Panc1 (cell line): ENCODE data around the gene TMEM187. TPM values are rescaled to one million over a fixed set of nuclear protein-coding genes. Genes with fewer than 3 reads are reported as not detected.
A peak's percentile ranks its signal among the peaks of the same experiment; 100 is the strongest.

Experiments
- ATAC-seq: fragments of 200-7000 bp; cut with Tn5 transposase; 2 replicates; pipeline ENCODE4 v1.9.1; 2020; ENCODE audit warnings: mild to moderate bottlenecking, moderate library complexity
- BruUV-seq: library from RNA; stranded (reverse); fragments of 400-500 nt; replicated peaks from 2 replicates; lab custom pipeline; 2021; lab: Mats Ljungman, UMichigan
- CTCF ChIA-PET: fragments of 300-600 bp; sonication (Branson Sonifier 250); formaldehyde crosslinking; loops from one replicate; lab custom pipeline; 2022; ENCODE audit warnings: antibody characterized with exemption; lab: Charles Lee
- POLR2A ChIA-PET: fragments of 300-600 bp; sonication (Branson Sonifier 250); formaldehyde crosslinking; loops from one replicate; lab custom pipeline; 2022; ENCODE audit warnings: antibody characterized with exemption; lab: Charles Lee
- DNase-seq: peaks from one replicate; pipeline ENCODE4 v3.0.0-alpha.2; 2010; ENCODE audit warnings: low read depth, low spot score
- H3K27ac ChIP-seq: 2 replicates; pipeline ENCODE4 v1.5.1; 2011; ENCODE audit warnings: mild to moderate bottlenecking, low read length, inconsistent platforms
- H3K27me3 ChIP-seq: fragments of 200-500 bp; sonication (Bioruptor generic); 2 replicates; pipeline ENCODE4 v1.6.0; 2014; ENCODE audit warnings: low read length, inconsistent platforms; ENCODE audit not compliant: control insufficient read depth, insufficient read depth
- H3K36me3 ChIP-seq: fragments of 200-500 bp; sonication (Bioruptor generic); 2 replicates; pipeline ENCODE4 v1.5.1; 2014; ENCODE audit warnings: inconsistent platforms, mild to moderate bottlenecking, low read length, moderate library complexity; ENCODE audit not compliant: control insufficient read depth, insufficient read depth
- H3K4me1 ChIP-seq: 2 replicates; pipeline ENCODE4 v1.5.1; 2011; ENCODE audit warnings: inconsistent platforms, mild to moderate bottlenecking, low read length, moderate library complexity; ENCODE audit not compliant: control insufficient read depth, insufficient read depth
- H3K4me3 ChIP-seq, 2 experiments: 2 replicates each; pipeline ENCODE4 v1.5.1; 2011 to 2012; ENCODE audit warnings: low read depth in 2 of 2, low read length in 2 of 2, mild to moderate bottlenecking in 2 of 2, inconsistent platforms in 1 of 2, moderate library complexity in 1 of 2
- H3K9me3 ChIP-seq: fragments of 200-500 bp; sonication (Bioruptor generic); 2 replicates; pipeline ENCODE4 v1.5.1; 2014; ENCODE audit warnings: low read depth, mild to moderate bottlenecking, inconsistent platforms, low read length, moderate library complexity; ENCODE audit not compliant: control insufficient read depth, insufficient read depth
- POLR2AphosphoS5 ChIP-seq: IDR thresholded peaks from 2 replicates; pipeline ENCODE4 v1.6.1; 2012; ENCODE audit warnings: mild to moderate bottlenecking, low read depth, low read length, moderate library complexity
- SIN3A ChIP-seq: IDR thresholded peaks from 2 replicates; pipeline ENCODE4 v1.6.1; 2012; ENCODE audit warnings: low read depth, mild to moderate bottlenecking, low read length, moderate library complexity, borderline replicate concordance; ENCODE audit not compliant: insufficient read depth
- TCF7L2 ChIP-seq: IDR thresholded peaks from 2 replicates; pipeline ENCODE4 v1.6.1; 2011; ENCODE audit warnings: mild to moderate bottlenecking, low read depth, low read length, inconsistent platforms
- in situ Hi-C: cut with HindIII; loops from 2 replicates; pipeline ENCODE4 v1.10.0; 2016; ENCODE audit warnings: low sequenced_read_pairs, low pct_unique_long_range_greater_than_20kb
- intact Hi-C: fragments of 100-400 bp; cut with micrococcal nuclease; formaldehyde crosslinking; loops from one replicate; pipeline ENCODE4 v1.10.0; 2022; ENCODE audit not compliant: unreplicated experiment
- total RNA-seq: library from RNA; stranded (reverse); gene quantifications from one replicate; pipeline ENCODE4 v1.2.1, GENCODE V29; 2021; ENCODE audit not compliant: unreplicated experiment
- TF ChIP-seq, protein P1 (sequence below), 2 experiments: IDR thresholded peaks; 2 replicates each; pipeline ENCODE4 v1.6.1; 2011 to 2012; ENCODE audit warnings: low read depth in 2 of 2, control low read depth in 1 of 2, low read length in 1 of 2, mild to moderate bottlenecking in 1 of 2, moderate library complexity in 1 of 2; ENCODE audit not compliant: insufficient read depth in 1 of 2
- TF ChIP-seq, protein P2 (sequence below): fragments of 450-650 bp; IDR thresholded peaks from 2 replicates; pipeline ENCODE4 v1.5.1; 2017; ENCODE audit warnings: mild to moderate bottlenecking

The TMEM187 gene
- total RNA-seq, 1 experiment from 2014 or later: 15.7 TPM

DNA sequence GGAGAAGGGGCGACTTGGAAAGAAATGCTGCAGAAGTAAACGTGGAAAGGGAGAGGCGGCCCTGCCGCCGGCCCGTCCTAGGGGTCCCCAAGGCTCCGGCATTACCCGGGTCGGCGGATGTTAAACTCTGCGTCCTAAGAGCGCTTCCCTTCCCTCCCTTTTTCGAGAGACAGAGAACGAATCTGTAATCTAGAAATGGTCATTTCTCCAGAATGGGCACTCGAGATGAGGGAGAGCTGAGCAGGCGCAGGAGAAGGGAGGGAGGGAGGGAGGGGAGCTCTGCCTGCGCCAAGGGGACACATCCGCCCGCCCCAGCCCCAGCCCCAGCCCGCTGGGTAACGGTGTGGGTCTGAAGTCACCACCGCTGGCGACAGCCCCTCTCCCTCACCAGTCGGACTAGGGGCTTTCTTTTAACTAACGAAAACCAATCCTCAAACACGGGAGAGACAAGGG lies 2.6 kb upstream of the TMEM187 start:
- ATAC-seq: no peak
- H3K36me3 ChIP-seq: no peaks in the 10 kb centered on the region; the same call in 1 of the 2 replicates
- H3K4me3 ChIP-seq: peak overlapping the region; percentile 95 to 98
- H3K4me1 ChIP-seq: peaks cover 39% of the 10 kb centered on the region
- DNase-seq: no peak
- no TSS peak for BruUV-seq
- no peak for TF ChIP-seq POLR2AphosphoS5
- TF ChIP-seq, protein P1, sequence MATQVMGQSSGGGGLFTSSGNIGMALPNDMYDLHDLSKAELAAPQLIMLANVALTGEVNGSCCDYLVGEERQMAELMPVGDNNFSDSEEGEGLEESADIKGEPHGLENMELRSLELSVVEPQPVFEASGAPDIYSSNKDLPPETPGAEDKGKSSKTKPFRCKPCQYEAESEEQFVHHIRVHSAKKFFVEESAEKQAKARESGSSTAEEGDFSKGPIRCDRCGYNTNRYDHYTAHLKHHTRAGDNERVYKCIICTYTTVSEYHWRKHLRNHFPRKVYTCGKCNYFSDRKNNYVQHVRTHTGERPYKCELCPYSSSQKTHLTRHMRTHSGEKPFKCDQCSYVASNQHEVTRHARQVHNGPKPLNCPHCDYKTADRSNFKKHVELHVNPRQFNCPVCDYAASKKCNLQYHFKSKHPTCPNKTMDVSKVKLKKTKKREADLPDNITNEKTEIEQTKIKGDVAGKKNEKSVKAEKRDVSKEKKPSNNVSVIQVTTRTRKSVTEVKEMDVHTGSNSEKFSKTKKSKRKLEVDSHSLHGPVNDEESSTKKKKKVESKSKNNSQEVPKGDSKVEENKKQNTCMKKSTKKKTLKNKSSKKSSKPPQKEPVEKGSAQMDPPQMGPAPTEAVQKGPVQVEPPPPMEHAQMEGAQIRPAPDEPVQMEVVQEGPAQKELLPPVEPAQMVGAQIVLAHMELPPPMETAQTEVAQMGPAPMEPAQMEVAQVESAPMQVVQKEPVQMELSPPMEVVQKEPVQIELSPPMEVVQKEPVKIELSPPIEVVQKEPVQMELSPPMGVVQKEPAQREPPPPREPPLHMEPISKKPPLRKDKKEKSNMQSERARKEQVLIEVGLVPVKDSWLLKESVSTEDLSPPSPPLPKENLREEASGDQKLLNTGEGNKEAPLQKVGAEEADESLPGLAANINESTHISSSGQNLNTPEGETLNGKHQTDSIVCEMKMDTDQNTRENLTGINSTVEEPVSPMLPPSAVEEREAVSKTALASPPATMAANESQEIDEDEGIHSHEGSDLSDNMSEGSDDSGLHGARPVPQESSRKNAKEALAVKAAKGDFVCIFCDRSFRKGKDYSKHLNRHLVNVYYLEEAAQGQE (IDR thresholded peaks at IDR 0.05; ENCODE audit: insufficient read depth in 1 of 2, low read depth in 2 of 2, low read length in 1 of 2): no peak
- TF ChIP-seq, protein P2, sequence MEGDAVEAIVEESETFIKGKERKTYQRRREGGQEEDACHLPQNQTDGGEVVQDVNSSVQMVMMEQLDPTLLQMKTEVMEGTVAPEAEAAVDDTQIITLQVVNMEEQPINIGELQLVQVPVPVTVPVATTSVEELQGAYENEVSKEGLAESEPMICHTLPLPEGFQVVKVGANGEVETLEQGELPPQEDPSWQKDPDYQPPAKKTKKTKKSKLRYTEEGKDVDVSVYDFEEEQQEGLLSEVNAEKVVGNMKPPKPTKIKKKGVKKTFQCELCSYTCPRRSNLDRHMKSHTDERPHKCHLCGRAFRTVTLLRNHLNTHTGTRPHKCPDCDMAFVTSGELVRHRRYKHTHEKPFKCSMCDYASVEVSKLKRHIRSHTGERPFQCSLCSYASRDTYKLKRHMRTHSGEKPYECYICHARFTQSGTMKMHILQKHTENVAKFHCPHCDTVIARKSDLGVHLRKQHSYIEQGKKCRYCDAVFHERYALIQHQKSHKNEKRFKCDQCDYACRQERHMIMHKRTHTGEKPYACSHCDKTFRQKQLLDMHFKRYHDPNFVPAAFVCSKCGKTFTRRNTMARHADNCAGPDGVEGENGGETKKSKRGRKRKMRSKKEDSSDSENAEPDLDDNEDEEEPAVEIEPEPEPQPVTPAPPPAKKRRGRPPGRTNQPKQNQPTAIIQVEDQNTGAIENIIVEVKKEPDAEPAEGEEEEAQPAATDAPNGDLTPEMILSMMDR: no peak
- no peak for TF ChIP-seq TCF7L2
- TF ChIP-seq SIN3A: no peak
- H3K27me3 ChIP-seq: no peaks in the 10 kb centered on the region
- intact Hi-C loops: no loop called here
- peak overlapping the region; percentile 90 for H3K27ac ChIP-seq
- POLR2A ChIA-PET: interaction anchor here (0.6 to 0.7 kb wide), 4 partner anchors 20 to 441 kb away, joined by 3 to 5 read pairs (median 4); no protein-coding TSS in a partner anchor
- CTCF ChIA-PET: interaction anchor here (0.5 to 0.7 kb wide), 2 partner anchors 49 to 335 kb away, joined by 3 read pairs; no protein-coding TSS in a partner anchor
- no peaks in the 10 kb centered on the region for H3K9me3 ChIP-seq
- in situ Hi-C loops: no loop called here

DNA sequence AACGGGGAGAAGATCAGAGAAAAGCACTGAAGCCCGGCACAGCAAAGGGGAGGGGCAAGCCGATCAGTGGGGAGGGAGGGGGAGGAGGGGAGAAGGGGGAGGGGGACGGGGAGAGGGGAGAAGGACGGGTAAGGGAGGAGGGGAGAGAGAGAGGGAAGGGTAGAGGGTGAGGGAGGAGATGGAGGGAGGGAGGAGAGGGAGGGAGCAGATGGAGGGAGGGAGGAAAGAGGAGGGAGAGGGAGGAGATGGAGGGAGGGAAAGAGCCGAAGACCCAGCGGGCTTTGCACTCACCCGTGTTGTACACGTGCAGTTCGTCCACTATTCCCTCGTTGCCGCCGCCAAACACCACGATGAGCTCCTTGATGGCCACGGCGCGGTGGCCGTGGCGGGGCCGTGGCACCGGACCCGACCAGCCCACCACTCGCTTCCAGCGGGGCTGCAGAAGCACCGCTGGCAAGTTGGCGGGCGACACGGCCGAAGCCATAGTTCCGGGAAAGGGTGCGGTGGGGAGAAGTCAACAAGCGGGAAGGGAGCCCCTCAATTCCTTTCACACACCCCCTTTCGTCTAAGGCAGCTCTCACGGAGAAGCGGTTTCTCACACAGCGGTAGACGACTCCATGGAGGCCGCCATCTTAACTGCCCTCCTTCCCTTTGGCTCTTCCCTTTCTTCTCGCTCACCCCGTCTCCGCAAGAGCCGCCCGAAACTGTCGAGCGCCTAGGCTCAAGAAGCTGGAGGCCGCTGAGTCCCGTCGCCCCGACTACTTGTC lies 2.0 kb upstream of the TMEM187 start:
- intact Hi-C loops: no loop called here

More for the DNA sequence above, 2.0 kb upstream of the TMEM187 start:
- TF ChIP-seq, protein P2: no peak
- TF ChIP-seq POLR2AphosphoS5: peak; percentile 51
- peak; percentile 34 for TF ChIP-seq TCF7L2
- TF ChIP-seq SIN3A: 0 out of 2 replicates have a peak, but pooled peaks have one; percentile 68
- ATAC-seq (peak; percentile 23), DNase-seq (no peak)
- Histone ChIP-seq H3K4me1 (peaks cover 39% of the 10 kb centered on the region), H3K4me3 (peak overlapping the region; percentile 95 to 98), H3K36me3 (no peaks in the 10 kb centered on the region; the same call in 1 of the 2 replicates), H3K27ac (peak overlapping the region; percentile 99), H3K27me3 (no peaks in the 10 kb centered on the region), H3K9me3 (no peaks in the 10 kb centered on the region)
- TSS peak; percentile 76 for BruUV-seq
- ChIA-PET POLR2A (interaction anchor here (0.6 to 0.7 kb wide), 4 partner anchors 21 to 440 kb away, joined by 3 to 5 read pairs (median 4); no protein-coding TSS in a partner anchor), CTCF (interaction anchor here (0.7 kb wide), 2 partner anchors 48 to 480 kb away, joined by 3 read pairs; no protein-coding TSS in a partner anchor)
- in situ Hi-C loops: no loop called here
